SU-DHL-6 (cell line): ENCODE measurements around the gene PPP1R13B.

Experiments
- CTCF ChIP-seq: fragments of 200-600 bp; sonication (generic); IDR thresholded peaks from one replicate; pipeline ENCODE4 v1.5.1; 2017; ENCODE audit warnings: antibody characterized with exemption, mild to moderate bottlenecking, low read length, moderate library complexity; ENCODE audit not compliant: insufficient read depth, poor library complexity, severe bottlenecking
- EZH2phosphoT487 ChIP-seq: fragments of 200-600 bp; sonication (generic), shearing (Covaris generic); conservative IDR thresholded peaks from 2 replicates; pipeline ENCODE4 v1.6.1; 2018; ENCODE audit warnings: mild to moderate bottlenecking, antibody characterized with exemption, low read length, moderate library complexity, mixed read lengths

- TF ChIP-seq CTCF (no peak), EZH2phosphoT487 (no peak)
Observed at GRCh38 chr14:103805708-103806107, 41.7 kb downstream of the PPP1R13B start.
